Upper lobe of left lung (tissue), 6 donors: ENCODE data around the gene UBE2J2. TPM values are rescaled to one million over a fixed set of nuclear protein-coding genes. Genes with fewer than 3 reads are reported as not detected.
A peak's percentile ranks its signal among the peaks of the same experiment; 100 is the strongest.

Source experiments
- ATAC-seq, 2 donors: fragments of 200-7000 bp; cut with Tn5 transposase; one replicate each; pipeline ENCODE4 v1.9.1; 2022; ENCODE audit warnings: mild to moderate bottlenecking in 2 of 2, moderate library complexity in 2 of 2; ENCODE audit not compliant: low FRiP score in 2 of 2
- DNase-seq, 2 donors: peaks; one replicate each; pipeline ENCODE4 v3.0.0-alpha.2; 2019 to 2020
- H3K27ac ChIP-seq, 4 donors: fragments of 200-600 bp; sonication (generic); one replicate each; pipeline ENCODE4 v1.5.1; 2016 to 2019
- H3K27me3 ChIP-seq, 4 donors: fragments of 200-600 bp; sonication (generic); one replicate each; pipeline ENCODE4 v1.5.1; 2017 to 2019
- H3K36me3 ChIP-seq, 4 donors: fragments of 200-600 bp; sonication (generic); one replicate each; pipeline ENCODE4 v1.5.1; 2016 to 2019
- H3K4me1 ChIP-seq, 4 donors: fragments of 200-600 bp; sonication (generic); one replicate each; pipeline ENCODE4 v1.5.1; 2018 to 2019
- H3K4me3 ChIP-seq, 4 donors: fragments of 200-600 bp; sonication (generic); one replicate each; pipeline ENCODE4 v1.5.1; 2017 to 2019; ENCODE audit warnings: mild to moderate bottlenecking in 2 of 4, moderate library complexity in 1 of 4
- H3K9me3 ChIP-seq, 4 donors: fragments of 200-600 bp; sonication (generic); one replicate each; pipeline ENCODE4 v1.5.1; 2018 to 2019
- CTCF ChIP-seq, 6 experiments: fragments of 450-650 bp in 4 of 6; fragments of 200-600 bp in 2 of 6; sonication (generic) in 2 of 6; IDR thresholded peaks; one replicate each; pipeline ENCODE4 v1.5.1; 2016 to 2019; ENCODE audit warnings: antibody characterized with exemption in 6 of 6
- EP300 ChIP-seq, 4 donors: sonication (generic); formaldehyde crosslinking; IDR thresholded peaks; one replicate each; pipeline ENCODE4 v1.5.1; 2017; ENCODE audit warnings: antibody characterized with exemption in 4 of 4, control low read depth in 2 of 4
- POLR2A ChIP-seq, 4 donors: fragments of 450-650 bp; IDR thresholded peaks; one replicate each; pipeline ENCODE4 v1.5.1; 2016 to 2017; ENCODE audit warnings: antibody characterized with exemption in 4 of 4, mild to moderate bottlenecking in 2 of 4
- POLR2AphosphoS5 ChIP-seq, 2 donors: sonication (generic); formaldehyde crosslinking; IDR thresholded peaks; one replicate each; pipeline ENCODE4 v1.5.1; 2017; ENCODE audit warnings: antibody characterized with exemption in 2 of 2
- WGBS, 2 donors: methylation state at CpG; one replicate each; pipeline ENCODE4 v1.1.5; 2017 to 2018; 5-methylcytosine and 5-hydroxymethylcytosine counted together
- total RNA-seq, 6 donors: library from RNA; depleted of rRNA in 4 of 6; stranded (reverse); fragments of >200 nt in 4 of 6; gene quantifications; one replicate each; pipeline versions ENCODE4 v1.1.0 to v1.2.1, GENCODE V29; 2016 to 2021
- donor health status: DM: no; HTN: no; CAD: no; lungs with moderate emphysema.
- donor health status: DM: no; HTN: yes; CAD: no; lungs with severe emphysema.

The UBE2J2 gene
- total RNA-seq, 6 donors from 2014 or later, result 41.5 to 88.0 (median 50.5) TPM

- no peaks in the 10 kb centered on the region for H3K9me3 ChIP-seq
- 34 to 45% methylated on average over 16 to 36 of the region's 38 CpGs for WGBS, 2 donors
- peak overlapping the region in 2 of 4 donors; percentile 37 to 64 for H3K27ac ChIP-seq
- no peaks in the 10 kb centered on the region for H3K36me3 ChIP-seq
- peaks cover 0 to 20% (median 11%) of the 10 kb centered on the region in 4 donors for H3K27me3 ChIP-seq
- peak overlapping the region in 3 of 4 donors; percentile 0 to 23 (median 21) for H3K4me3 ChIP-seq
- peaks cover 23 to 59% (median 46%) of the 10 kb centered on the region in 4 donors for H3K4me1 ChIP-seq
- DNase-seq (peak in 1 of 2 donors; percentile 74), ATAC-seq (no peak)
- TF ChIP-seq POLR2A (IDR thresholded peaks at IDR 0.05) (no peak), POLR2AphosphoS5 (IDR thresholded peaks at IDR 0.05) (no peak), CTCF (IDR thresholded peaks at IDR 0.05) (no peak), EP300 (IDR thresholded peaks at IDR 0.05) (no peak)
These were observed 64.8 kb downstream of the UBE2J2 start for GRCh38 chr1:1208713-1209433.

DNA sequence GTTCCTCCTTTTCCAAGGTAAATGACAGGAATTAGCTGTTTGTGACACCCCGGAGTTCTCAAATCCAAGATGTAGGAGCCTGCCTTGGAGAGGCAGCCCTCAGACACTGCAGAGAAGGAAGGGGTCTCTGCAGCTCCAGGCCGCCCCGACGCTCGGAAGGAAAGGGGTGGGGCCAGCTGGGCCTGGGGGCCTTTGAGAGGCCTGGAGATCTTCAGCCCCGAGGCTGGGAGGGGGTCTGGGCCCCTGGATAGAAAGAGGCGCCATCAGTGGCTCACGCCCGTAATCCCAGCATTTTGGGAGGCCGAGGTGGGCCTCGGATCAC is 66.1 kb downstream of the UBE2J2 start:
- Histone ChIP-seq H3K36me3 (no peaks in the 10 kb centered on the region), H3K9me3 (no peaks in the 10 kb centered on the region), H3K27me3 (peaks cover 0 to 20% (median 11%) of the 10 kb centered on the region in 4 donors), H3K27ac (no peak overlapping the region), H3K4me3 (no peak overlapping the region), H3K4me1 (peaks cover 15 to 46% (median 34%) of the 10 kb centered on the region in 4 donors)
- DNase-seq (no peak), ATAC-seq (no peak)
- 65 to 77% methylated on average over 9 to 11 of the region's 11 CpGs for WGBS, 2 donors
- TF ChIP-seq POLR2AphosphoS5 (IDR thresholded peaks at IDR 0.05) (no peak), EP300 (IDR thresholded peaks at IDR 0.05) (no peak), CTCF (IDR thresholded peaks at IDR 0.05) (no peak), POLR2A (IDR thresholded peaks at IDR 0.05) (no peak)

DNA sequence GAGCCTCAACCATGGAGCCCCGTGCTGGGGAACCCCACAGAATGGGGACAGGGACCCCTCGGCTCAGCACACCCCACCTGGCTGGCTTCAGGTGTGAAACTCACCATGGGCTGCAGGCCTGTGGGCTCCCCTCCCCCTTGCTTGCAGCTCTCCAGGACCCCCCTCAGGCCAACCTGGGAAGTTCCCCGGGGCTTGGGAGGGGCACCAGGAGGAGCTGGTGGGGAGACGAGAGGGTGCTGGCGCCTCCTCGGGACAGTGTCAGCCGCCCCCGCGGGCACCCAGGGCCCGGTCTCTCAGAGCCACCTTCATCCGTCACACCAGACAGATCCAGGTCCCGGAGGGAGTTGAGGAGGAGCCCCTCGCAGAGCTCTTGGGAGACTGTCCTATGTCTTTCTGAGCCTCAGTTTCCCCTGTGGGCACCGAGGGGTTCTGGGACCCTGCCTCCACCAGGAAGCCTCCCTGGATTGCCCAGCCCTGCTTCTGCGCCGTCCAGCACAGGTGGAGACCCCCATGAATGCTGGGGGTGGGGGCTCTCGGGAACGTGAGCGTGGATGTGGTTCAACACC is 66.6 kb downstream of the UBE2J2 start:
- Histone ChIP-seq H3K4me3 (peak overlapping the region in 3 of 4 donors; percentile 23 to 36 (median 35)), H3K4me1 (peaks cover 15 to 42% (median 32%) of the 10 kb centered on the region in 4 donors), H3K9me3 (no peaks in the 10 kb centered on the region), H3K36me3 (no peaks in the 10 kb centered on the region), H3K27me3 (peaks cover 0 to 20% (median 11%) of the 10 kb centered on the region in 4 donors), H3K27ac (peak overlapping the region in 1 of 4 donors; percentile 39)
- no peak for TF ChIP-seq POLR2AphosphoS5 (IDR thresholded peaks at IDR 0.05)
- no peak for TF ChIP-seq EP300 (IDR thresholded peaks at IDR 0.05)
- no peak for TF ChIP-seq POLR2A (IDR thresholded peaks at IDR 0.05)
- TF ChIP-seq CTCF (IDR thresholded peaks at IDR 0.05), result no peak
- ATAC-seq (no peak), DNase-seq (peak in 1 of 2 donors; percentile 74)
- 43 to 45% methylated on average over 1 to 9 of the region's 19 CpGs for WGBS, 2 donors

GRCh38 chr1:1206376-1206965 is 67.2 kb downstream of the UBE2J2 start, which contains the start of gene TNFRSF18:
TSS of gene TNFRSF18 (minus strand) at chr1:1206592. CDS start at chr1:1206571, 21 bp downstream.
- DNase-seq, result peak; percentile 64 to 88
- peaks cover 0 to 21% (median 11%) of the 10 kb centered on the region in 4 donors for H3K27me3 ChIP-seq
- 3 to 57% methylated on average over 3 to 21 of the region's 49 CpGs for WGBS, 2 donors

More at GRCh38 chr1:1206376-1206965, 67.2 kb downstream of the UBE2J2 start, which contains the start of gene TNFRSF18:
- Histone ChIP-seq H3K27ac (peak within 1 kb of the TSS in 2 of 4 donors; percentile 16 to 39), H3K9me3 (no peaks in the 10 kb centered on the region), H3K4me1 (peaks cover 16 to 38% (median 27%) of the 10 kb centered on the region in 4 donors), H3K36me3 (no peaks in the 10 kb centered on the region), H3K4me3 (peak within 1 kb of the TSS in 3 of 4 donors; percentile 23 to 36 (median 35))
- TF ChIP-seq POLR2A (IDR thresholded peaks at IDR 0.05) (no peak), CTCF (IDR thresholded peaks at IDR 0.05) (no peak), POLR2AphosphoS5 (IDR thresholded peaks at IDR 0.05) (no peak), EP300 (IDR thresholded peaks at IDR 0.05) (no peak)
- ATAC-seq, result peak in 1 of 2 donors; percentile 22
